GM12878 (cell line): ENCODE measurements around the gene TRIP11.

Experiments
- IRF4 ChIP-seq: IDR thresholded peaks from 2 replicates; pipeline ENCODE4 v1.6.1; 2011; ENCODE audit warnings: low read depth, low read length
- NRF1 ChIP-seq: conservative IDR thresholded peaks from 2 replicates; pipeline ENCODE4 v1.6.1; 2011; ENCODE audit warnings: mild to moderate bottlenecking, low read depth, low read length, improper control_type of control experiment
- POLR2A ChIP-seq: IDR thresholded peaks from 2 replicates; pipeline ENCODE4 v1.6.1; 2011; ENCODE audit warnings: low read depth, mild to moderate bottlenecking, low read length
- SRF ChIP-seq, 2 experiments: IDR thresholded peaks; 2 replicates each; pipeline ENCODE4 v1.6.1; 2011; ENCODE audit warnings: low read depth in 2 of 2, low read length in 2 of 2, mild to moderate bottlenecking in 1 of 2, moderate library complexity in 1 of 2
- TARDBP ChIP-seq: IDR thresholded peaks from 2 replicates; pipeline ENCODE4 v1.6.1; 2016; ENCODE audit warnings: borderline replicate concordance
- ZNF217 ChIP-seq: fragments of 450-650 bp; IDR thresholded peaks from 2 replicates; pipeline ENCODE4 v1.6.1; 2017; ENCODE audit warnings: antibody characterized with exemption, mild to moderate bottlenecking
- TF ChIP-seq, protein P1 (sequence below), 3 experiments: IDR thresholded peaks in 2 of 3; conservative IDR thresholded peaks in 1 of 3; 2 replicates each; pipeline ENCODE4 v1.5.1; 2011; ENCODE audit warnings: low read depth in 3 of 3, low read length in 3 of 3, mild to moderate bottlenecking in 3 of 3, control low read depth in 2 of 3, moderate library complexity in 2 of 3, inconsistent platforms in 1 of 3, mixed read lengths in 1 of 3; ENCODE audit not compliant: control insufficient read depth in 2 of 3, insufficient read depth in 1 of 3; ENCODE audit errors: extremely low read depth in 1 of 3
- TF ChIP-seq, protein P2 (sequence below): fragments of 450-650 bp; IDR thresholded peaks from 2 replicates; pipeline ENCODE4 v1.6.1; 2018; ENCODE audit warnings: borderline replicate concordance, mild to moderate bottlenecking; ENCODE audit not compliant: partially characterized antibody
- TF ChIP-seq, protein P3 (sequence below): fragments of 450-650 bp; formaldehyde crosslinking; IDR thresholded peaks from 2 replicates; pipeline ENCODE4 v1.4.0; 2020; ENCODE audit warnings: mild to moderate bottlenecking, moderate library complexity

DNA sequence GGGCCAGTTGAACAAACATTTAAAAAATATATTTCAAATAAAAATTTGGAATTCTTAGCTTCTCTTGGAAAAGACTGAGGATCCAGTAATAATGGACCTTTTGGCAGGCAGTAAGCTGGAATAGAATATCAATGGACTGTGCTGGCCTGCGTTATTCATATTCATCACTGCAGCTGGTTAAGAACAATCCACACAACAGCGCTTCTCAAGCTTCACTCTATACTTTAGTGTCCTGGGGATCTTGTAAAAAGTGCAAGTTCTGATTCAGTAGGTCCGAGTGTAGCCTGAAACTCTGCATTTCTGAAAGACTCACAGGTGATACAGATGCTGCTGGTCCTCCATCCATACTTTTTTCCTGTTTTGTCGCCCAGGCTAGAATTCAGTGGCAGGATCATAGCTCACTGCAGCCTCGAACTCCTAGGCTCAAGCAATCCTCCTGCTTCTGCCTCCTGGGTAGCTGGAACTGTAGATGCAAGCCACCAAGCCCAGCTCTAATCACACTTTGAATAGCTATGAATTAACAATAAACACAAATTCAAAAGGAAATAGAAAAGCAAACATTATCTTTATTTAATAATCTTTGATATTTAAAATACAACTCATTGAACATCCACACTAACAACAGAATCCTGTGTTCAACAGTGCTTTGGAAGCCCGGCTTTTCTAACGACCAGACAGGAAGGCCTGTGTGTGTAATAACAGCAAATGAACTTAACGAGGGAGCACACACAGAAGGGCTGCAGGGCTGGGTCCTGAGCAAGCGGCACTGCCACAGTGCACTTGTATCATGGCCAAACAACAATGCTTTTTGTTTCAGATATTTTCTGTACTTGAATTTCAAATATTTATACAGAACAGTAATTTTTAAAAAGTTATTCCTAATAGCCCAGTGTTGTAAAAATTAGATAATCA, 18.4 kb upstream of the TRIP11 start:
- TF ChIP-seq POLR2A (no peak), SRF (IDR thresholded peaks at IDR 0.05; ENCODE audit: low read depth in 2 of 2, low read length in 2 of 2) (no peak), TARDBP (no peak), NRF1 (no peak), ZNF217 (no peak), IRF4 (no peak)
- TF ChIP-seq, protein P1, sequence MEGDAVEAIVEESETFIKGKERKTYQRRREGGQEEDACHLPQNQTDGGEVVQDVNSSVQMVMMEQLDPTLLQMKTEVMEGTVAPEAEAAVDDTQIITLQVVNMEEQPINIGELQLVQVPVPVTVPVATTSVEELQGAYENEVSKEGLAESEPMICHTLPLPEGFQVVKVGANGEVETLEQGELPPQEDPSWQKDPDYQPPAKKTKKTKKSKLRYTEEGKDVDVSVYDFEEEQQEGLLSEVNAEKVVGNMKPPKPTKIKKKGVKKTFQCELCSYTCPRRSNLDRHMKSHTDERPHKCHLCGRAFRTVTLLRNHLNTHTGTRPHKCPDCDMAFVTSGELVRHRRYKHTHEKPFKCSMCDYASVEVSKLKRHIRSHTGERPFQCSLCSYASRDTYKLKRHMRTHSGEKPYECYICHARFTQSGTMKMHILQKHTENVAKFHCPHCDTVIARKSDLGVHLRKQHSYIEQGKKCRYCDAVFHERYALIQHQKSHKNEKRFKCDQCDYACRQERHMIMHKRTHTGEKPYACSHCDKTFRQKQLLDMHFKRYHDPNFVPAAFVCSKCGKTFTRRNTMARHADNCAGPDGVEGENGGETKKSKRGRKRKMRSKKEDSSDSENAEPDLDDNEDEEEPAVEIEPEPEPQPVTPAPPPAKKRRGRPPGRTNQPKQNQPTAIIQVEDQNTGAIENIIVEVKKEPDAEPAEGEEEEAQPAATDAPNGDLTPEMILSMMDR (IDR thresholded peaks at IDR 0.05 in 2 of 3, conservative IDR thresholded peaks at IDR 0.05 in 1 of 3; ENCODE audit: control insufficient read depth in 2 of 3, extremely low read depth in 1 of 3, insufficient read depth in 1 of 3, low read depth in 3 of 3, low read length in 3 of 3): no peak
- TF ChIP-seq, protein P2, sequence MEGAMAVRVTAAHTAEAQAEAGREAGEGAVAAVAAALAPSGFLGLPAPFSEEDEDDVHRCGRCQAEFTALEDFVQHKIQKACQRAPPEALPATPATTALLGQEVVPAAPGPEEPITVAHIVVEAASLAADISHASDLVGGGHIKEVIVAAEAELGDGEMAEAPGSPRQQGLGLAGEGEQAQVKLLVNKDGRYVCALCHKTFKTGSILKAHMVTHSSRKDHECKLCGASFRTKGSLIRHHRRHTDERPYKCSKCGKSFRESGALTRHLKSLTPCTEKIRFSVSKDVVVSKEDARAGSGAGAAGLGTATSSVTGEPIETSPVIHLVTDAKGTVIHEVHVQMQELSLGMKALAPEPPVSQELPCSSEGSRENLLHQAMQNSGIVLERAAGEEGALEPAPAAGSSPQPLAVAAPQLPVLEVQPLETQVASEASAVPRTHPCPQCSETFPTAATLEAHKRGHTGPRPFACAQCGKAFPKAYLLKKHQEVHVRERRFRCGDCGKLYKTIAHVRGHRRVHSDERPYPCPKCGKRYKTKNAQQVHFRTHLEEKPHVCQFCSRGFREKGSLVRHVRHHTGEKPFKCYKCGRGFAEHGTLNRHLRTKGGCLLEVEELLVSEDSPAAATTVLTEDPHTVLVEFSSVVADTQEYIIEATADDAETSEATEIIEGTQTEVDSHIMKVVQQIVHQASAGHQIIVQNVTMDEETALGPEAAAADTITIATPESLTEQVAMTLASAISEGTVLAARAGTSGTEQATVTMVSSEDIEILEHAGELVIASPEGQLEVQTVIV: no peak
- TF ChIP-seq, protein P3, sequence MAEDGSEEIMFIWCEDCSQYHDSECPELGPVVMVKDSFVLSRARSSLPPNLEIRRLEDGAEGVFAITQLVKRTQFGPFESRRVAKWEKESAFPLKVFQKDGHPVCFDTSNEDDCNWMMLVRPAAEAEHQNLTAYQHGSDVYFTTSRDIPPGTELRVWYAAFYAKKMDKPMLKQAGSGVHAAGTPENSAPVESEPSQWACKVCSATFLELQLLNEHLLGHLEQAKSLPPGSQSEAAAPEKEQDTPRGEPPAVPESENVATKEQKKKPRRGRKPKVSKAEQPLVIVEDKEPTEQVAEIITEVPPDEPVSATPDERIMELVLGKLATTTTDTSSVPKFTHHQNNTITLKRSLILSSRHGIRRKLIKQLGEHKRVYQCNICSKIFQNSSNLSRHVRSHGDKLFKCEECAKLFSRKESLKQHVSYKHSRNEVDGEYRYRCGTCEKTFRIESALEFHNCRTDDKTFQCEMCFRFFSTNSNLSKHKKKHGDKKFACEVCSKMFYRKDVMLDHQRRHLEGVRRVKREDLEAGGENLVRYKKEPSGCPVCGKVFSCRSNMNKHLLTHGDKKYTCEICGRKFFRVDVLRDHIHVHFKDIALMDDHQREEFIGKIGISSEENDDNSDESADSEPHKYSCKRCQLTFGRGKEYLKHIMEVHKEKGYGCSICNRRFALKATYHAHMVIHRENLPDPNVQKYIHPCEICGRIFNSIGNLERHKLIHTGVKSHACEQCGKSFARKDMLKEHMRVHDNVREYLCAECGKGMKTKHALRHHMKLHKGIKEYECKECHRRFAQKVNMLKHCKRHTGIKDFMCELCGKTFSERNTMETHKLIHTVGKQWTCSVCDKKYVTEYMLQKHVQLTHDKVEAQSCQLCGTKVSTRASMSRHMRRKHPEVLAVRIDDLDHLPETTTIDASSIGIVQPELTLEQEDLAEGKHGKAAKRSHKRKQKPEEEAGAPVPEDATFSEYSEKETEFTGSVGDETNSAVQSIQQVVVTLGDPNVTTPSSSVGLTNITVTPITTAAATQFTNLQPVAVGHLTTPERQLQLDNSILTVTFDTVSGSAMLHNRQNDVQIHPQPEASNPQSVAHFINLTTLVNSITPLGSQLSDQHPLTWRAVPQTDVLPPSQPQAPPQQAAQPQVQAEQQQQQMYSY (CRISPR knock-in tag): no peak
